Measurements from ENCODE around the gene TAS2R39.
"Not testable (repeated sequence)": the region's sequence is repeated elsewhere in the genome, so short reads cannot be mapped to it uniquely, and the experiment has no call there.

DNA sequence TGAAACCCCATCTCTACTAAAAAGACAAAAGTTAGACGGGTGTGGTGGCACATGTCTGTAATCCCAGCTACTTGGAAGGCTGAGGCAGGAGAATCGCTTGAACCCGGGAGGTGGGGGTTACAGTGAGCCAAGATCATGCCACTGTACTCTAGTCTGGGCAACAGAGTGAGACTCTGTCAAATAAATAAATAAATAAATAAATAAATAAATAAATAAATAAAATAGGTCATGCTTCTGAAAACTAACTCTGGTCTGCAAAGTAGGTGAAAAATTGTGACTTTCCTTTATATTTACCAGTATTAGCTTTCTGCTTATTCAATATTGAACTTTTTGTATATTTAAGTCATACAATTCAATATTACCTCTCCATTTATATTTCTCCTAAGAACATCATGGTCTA, 24.6 kb upstream of the TAS2R39 start:
- TF ChIP-seq, protein P1, sequence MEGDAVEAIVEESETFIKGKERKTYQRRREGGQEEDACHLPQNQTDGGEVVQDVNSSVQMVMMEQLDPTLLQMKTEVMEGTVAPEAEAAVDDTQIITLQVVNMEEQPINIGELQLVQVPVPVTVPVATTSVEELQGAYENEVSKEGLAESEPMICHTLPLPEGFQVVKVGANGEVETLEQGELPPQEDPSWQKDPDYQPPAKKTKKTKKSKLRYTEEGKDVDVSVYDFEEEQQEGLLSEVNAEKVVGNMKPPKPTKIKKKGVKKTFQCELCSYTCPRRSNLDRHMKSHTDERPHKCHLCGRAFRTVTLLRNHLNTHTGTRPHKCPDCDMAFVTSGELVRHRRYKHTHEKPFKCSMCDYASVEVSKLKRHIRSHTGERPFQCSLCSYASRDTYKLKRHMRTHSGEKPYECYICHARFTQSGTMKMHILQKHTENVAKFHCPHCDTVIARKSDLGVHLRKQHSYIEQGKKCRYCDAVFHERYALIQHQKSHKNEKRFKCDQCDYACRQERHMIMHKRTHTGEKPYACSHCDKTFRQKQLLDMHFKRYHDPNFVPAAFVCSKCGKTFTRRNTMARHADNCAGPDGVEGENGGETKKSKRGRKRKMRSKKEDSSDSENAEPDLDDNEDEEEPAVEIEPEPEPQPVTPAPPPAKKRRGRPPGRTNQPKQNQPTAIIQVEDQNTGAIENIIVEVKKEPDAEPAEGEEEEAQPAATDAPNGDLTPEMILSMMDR (IDR thresholded peaks at IDR 0.05; ENCODE audit: low read depth, low read length) = not testable (repeated sequence)
- not testable (repeated sequence) for TF ChIP-seq POLR2A (IDR thresholded peaks at IDR 0.05; ENCODE audit: extremely low read depth, insufficient read length)

All from NB4 (cell line).